H9 (cell line): ENCODE measurements around the gene WDR81. TPM values are rescaled to one million over a fixed set of nuclear protein-coding genes. Genes with fewer than 3 reads are reported as not detected.

Source experiments
- DNase-seq: peaks from one replicate; pipeline ENCODE4 v3.0.0-alpha.2; 2017
- H2AFZ ChIP-seq: one replicate; pipeline ENCODE4 v1.6.1; 2013; ENCODE audit warnings: mild to moderate bottlenecking, low read length, control low read depth, moderate library complexity
- H2AK5ac ChIP-seq: 2 replicates; pipeline ENCODE4 v1.6.1; 2013; ENCODE audit warnings: low read length, control low read depth, mixed read lengths; ENCODE audit not compliant: insufficient read length
- H2BK120ac ChIP-seq: one replicate; pipeline ENCODE4 v1.6.1; 2013; ENCODE audit warnings: low read depth, mild to moderate bottlenecking, low read length, control low read depth, inconsistent platforms; ENCODE audit not compliant: poor library complexity, severe bottlenecking
- H2BK12ac ChIP-seq: 2 replicates; pipeline ENCODE4 v1.6.1; 2013; ENCODE audit warnings: low read length, control low read depth, mixed read lengths, low read depth; ENCODE audit not compliant: insufficient read length
- H2BK15ac ChIP-seq: 2 replicates; pipeline ENCODE4 v1.6.1; 2013; ENCODE audit warnings: low read depth, low read length, control low read depth
- H2BK20ac ChIP-seq: one replicate; pipeline ENCODE4 v1.6.1; 2013; ENCODE audit warnings: low read depth, mild to moderate bottlenecking, low read length, control low read depth, inconsistent platforms; ENCODE audit not compliant: poor library complexity, severe bottlenecking
- H2BK5ac ChIP-seq: 2 replicates; pipeline ENCODE4 v1.6.1; 2013; ENCODE audit warnings: low read length, control low read depth, mixed read lengths; ENCODE audit not compliant: insufficient read length
- H3K14ac ChIP-seq: 2 replicates; pipeline ENCODE4 v1.6.1; 2013; ENCODE audit warnings: low read length, control low read depth; ENCODE audit not compliant: insufficient read depth
- H3K18ac ChIP-seq: 2 replicates; pipeline ENCODE4 v1.6.1; 2013; ENCODE audit warnings: low read depth, mild to moderate bottlenecking, mixed read lengths, low read length, control low read depth; ENCODE audit not compliant: insufficient read length
- H3K23ac ChIP-seq: 2 replicates; pipeline ENCODE4 v1.6.1; 2013; ENCODE audit warnings: low read length, control low read depth, mixed read lengths, low read depth; ENCODE audit not compliant: insufficient read length
- H3K23me2 ChIP-seq: 2 replicates; pipeline ENCODE4 v1.6.1; 2013; ENCODE audit warnings: low read depth, mild to moderate bottlenecking, mixed read lengths, low read length, control low read depth; ENCODE audit not compliant: insufficient read length, poor library complexity, severe bottlenecking
- H3K27ac ChIP-seq: 2 replicates; pipeline ENCODE4 v1.5.1; 2013; ENCODE audit warnings: low read length, control low read depth, mixed read lengths, low read depth; ENCODE audit not compliant: insufficient read length
- H3K27me3 ChIP-seq: 2 replicates; pipeline ENCODE4 v1.6.1; 2013; ENCODE audit warnings: low read length, control low read depth, inconsistent platforms; ENCODE audit not compliant: insufficient read depth
- H3K4ac ChIP-seq: 2 replicates; pipeline ENCODE4 v1.6.1; 2013; ENCODE audit warnings: low read depth, mild to moderate bottlenecking, control low read depth, inconsistent platforms, low read length, moderate library complexity
- H3K4me1 ChIP-seq: 2 replicates; pipeline ENCODE4 v1.6.1; 2013; ENCODE audit warnings: low read length, control low read depth, inconsistent platforms; ENCODE audit not compliant: insufficient read depth
- H3K4me2 ChIP-seq: 2 replicates; pipeline ENCODE4 v1.6.1; 2013; ENCODE audit warnings: low read length, control low read depth, mixed read lengths; ENCODE audit not compliant: insufficient read length, insufficient read depth
- H3K56ac ChIP-seq: 2 replicates; pipeline ENCODE4 v1.6.1; 2013; ENCODE audit warnings: low read depth, mild to moderate bottlenecking, mixed read lengths, low read length, control low read depth; ENCODE audit not compliant: insufficient read length
- H3K79me1 ChIP-seq: 2 replicates; pipeline ENCODE4 v1.6.1; 2013; ENCODE audit warnings: low read depth, mild to moderate bottlenecking, moderate library complexity, low read length, control low read depth, inconsistent platforms; ENCODE audit not compliant: insufficient read depth, poor library complexity, severe bottlenecking
- H3K79me2 ChIP-seq: 2 replicates; pipeline ENCODE4 v1.6.1; 2013; ENCODE audit warnings: low read length, control low read depth, inconsistent platforms; ENCODE audit not compliant: insufficient read depth
- H3K9ac ChIP-seq: 2 replicates; pipeline ENCODE4 v1.6.1; 2013; ENCODE audit warnings: low read length, control low read depth, mixed read lengths; ENCODE audit not compliant: insufficient read length; ENCODE audit errors: extremely low read depth
- H3K9me3 ChIP-seq: one replicate; pipeline ENCODE4 v1.6.1; 2013; ENCODE audit warnings: low read depth, low read length, inconsistent platforms; ENCODE audit not compliant: control insufficient read depth
- H3T11ph ChIP-seq: one replicate; pipeline ENCODE4 v1.6.1; 2013; ENCODE audit warnings: mild to moderate bottlenecking, low read length, control low read depth, inconsistent platforms
- H4K20me1 ChIP-seq: one replicate; pipeline ENCODE4 v1.6.1; 2013; ENCODE audit not compliant: control insufficient read depth, insufficient read length, insufficient read depth
- H4K5ac ChIP-seq: 2 replicates; pipeline ENCODE4 v1.6.1; 2013; ENCODE audit warnings: low read depth, mild to moderate bottlenecking, mixed read lengths, low read length, control low read depth; ENCODE audit not compliant: insufficient read length
- H4K8ac ChIP-seq: replicated peaks from 2 replicates; pipeline ENCODE4 v1.6.1; 2013; ENCODE audit warnings: low read length, control low read depth, mixed read lengths, low read depth; ENCODE audit not compliant: insufficient read length
- H4K91ac ChIP-seq: 2 replicates; pipeline ENCODE4 v1.6.1; 2013; ENCODE audit warnings: low read depth, mild to moderate bottlenecking, moderate library complexity, mixed read lengths, low read length, control low read depth; ENCODE audit not compliant: insufficient read length
- H3K27ac Mint-ChIP-seq, 3 experiments: 2 replicates in 2 of 3; 3 replicates in 1 of 3; pipeline ENCODE4 v1.8.0; 2020 to 2021; ENCODE audit warnings: mixed read lengths in 3 of 3, mild to moderate bottlenecking in 1 of 3, moderate library complexity in 1 of 3
- H3K27me3 Mint-ChIP-seq: 2 replicates; pipeline ENCODE4 v1.8.0; 2021; ENCODE audit warnings: low read depth, mild to moderate bottlenecking, moderate library complexity, mixed read lengths
- H3K36me3 Mint-ChIP-seq, 3 experiments: 2 replicates in 2 of 3; 3 replicates in 1 of 3; pipeline ENCODE4 v1.8.0; 2020 to 2021; ENCODE audit warnings: low read depth in 3 of 3, mixed read lengths in 3 of 3; ENCODE audit not compliant: insufficient read depth in 1 of 3
- H3K4me1 Mint-ChIP-seq, 2 experiments: 2 replicates each; pipeline ENCODE4 v1.8.0; 2020; ENCODE audit warnings: mixed read lengths in 2 of 2
- H3K4me3 Mint-ChIP-seq, 2 experiments: 2 replicates in 1 of 2; 3 replicates in 1 of 2; pipeline ENCODE4 v1.8.0; 2020 to 2021; ENCODE audit warnings: mild to moderate bottlenecking in 2 of 2, mixed read lengths in 2 of 2, moderate library complexity in 1 of 2
- H3K9me3 Mint-ChIP-seq, 2 experiments: 2 replicates in 1 of 2; 3 replicates in 1 of 2; pipeline ENCODE4 v1.8.0; 2020; ENCODE audit warnings: mild to moderate bottlenecking in 2 of 2, mixed read lengths in 2 of 2, moderate library complexity in 1 of 2
- CTCF ChIP-seq: fragments of 200-600 bp; sonication (generic); conservative IDR thresholded peaks from 3 replicates; pipeline ENCODE4 v1.8.0; 2021; ENCODE audit warnings: antibody characterized with exemption, mild to moderate bottlenecking
- WGBS: extraction: QIAGEN DNeasy Blood & Tissue Kit; methylation state at CpG from one replicate; pipeline ENCODE4 v1.1.7; 2013; ENCODE audit warnings: missing lambda C conversion rate, low lambda C conversion rate, mixed read lengths; ENCODE audit not compliant: insufficient read length; ENCODE audit errors: extremely low coverage; 5-methylcytosine and 5-hydroxymethylcytosine counted together
- total RNA-seq: library from RNA; stranded (reverse); gene quantifications from 2 replicates; pipeline ENCODE4 v1.2.1, GENCODE V29; 2021

Gene WDR81
- total RNA-seq, 1 experiment from 2014 or later, result 20.2 TPM

DNA sequence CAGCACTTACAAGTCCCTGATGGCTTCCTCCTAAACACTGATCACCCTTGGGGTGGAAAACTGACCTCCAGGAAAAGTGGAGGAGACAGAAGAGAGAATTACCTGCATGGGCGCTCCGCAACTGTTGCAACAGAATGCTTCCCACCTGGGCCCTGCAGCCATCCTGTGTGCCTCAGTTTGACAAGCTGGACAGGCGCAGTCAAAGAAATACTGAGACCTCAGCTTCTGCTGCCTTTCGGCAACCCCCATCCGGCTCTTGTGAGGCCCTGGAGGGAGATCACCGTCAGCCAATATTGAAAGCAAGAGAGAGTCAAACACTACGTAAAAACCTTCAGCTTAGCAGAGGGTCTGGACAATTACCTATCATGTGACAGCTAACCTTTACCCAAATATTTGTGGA lies 62.2 kb downstream of the WDR81 start:
- H3K4me3 Mint-ChIP-seq, result no peak overlapping the region
- no peak overlapping the region for H3K4ac ChIP-seq
- no peaks in the 10 kb centered on the region for H3K9me3 ChIP-seq
- H4K91ac ChIP-seq, result no peak overlapping the region
- no peak overlapping the region for H2BK20ac ChIP-seq
- H3K27me3 Mint-ChIP-seq, result no peaks in the 10 kb centered on the region
- no peak overlapping the region for H3K4me2 ChIP-seq
- no peak overlapping the region for H4K8ac ChIP-seq
- no peak for TF ChIP-seq CTCF
- DNase-seq, result no peak
- no peaks in the 10 kb centered on the region for H3K27me3 ChIP-seq
- no peak overlapping the region for H2AK5ac ChIP-seq
- no peak overlapping the region for H2BK5ac ChIP-seq
- H3K27ac Mint-ChIP-seq, result no peak overlapping the region
- no peak overlapping the region for H2BK15ac ChIP-seq
- H3K27ac ChIP-seq, result no peak overlapping the region
- H3K14ac ChIP-seq, result no peak overlapping the region
- no peak overlapping the region for H3K23ac ChIP-seq
- H3K4me1 ChIP-seq, result no peaks in the 10 kb centered on the region
- H2BK120ac ChIP-seq, result no peak overlapping the region
- H4K5ac ChIP-seq, result no peak overlapping the region
- H3K79me2 ChIP-seq, result no peaks in the 10 kb centered on the region
- WGBS, result no CpG with 5 or more reads among the region's 7 CpGs
- no peak overlapping the region for H3T11ph ChIP-seq
- no peaks in the 10 kb centered on the region for H4K20me1 ChIP-seq
- H3K9me3 Mint-ChIP-seq, result no peaks in the 10 kb centered on the region
- H3K36me3 Mint-ChIP-seq, result peaks cover 25 to 57% (median 50%) of the 10 kb centered on the region in 3 experiments; a peak in 6 of 7 replicates
- no peak overlapping the region for H2BK12ac ChIP-seq
- no peaks in the 10 kb centered on the region for H3K4me1 Mint-ChIP-seq
- no peak overlapping the region for H3K56ac ChIP-seq
- no peak overlapping the region for H3K9ac ChIP-seq
- H3K79me1 ChIP-seq, result no peaks in the 10 kb centered on the region
- H3K18ac ChIP-seq, result no peak overlapping the region
- no peak overlapping the region for H2AFZ ChIP-seq
- no peaks in the 10 kb centered on the region for H3K23me2 ChIP-seq
